ENCODE results near the gene CD59.

CD59 gene

GRCh38 chr11:33773404-33773986 lies 37.3 kb upstream of the CD59 start:
- H2AFZ ChIP-seq (ENCODE audit: low read depth, low read length), result peak overlapping the region; percentile 95
- H3K9ac ChIP-seq (ENCODE audit: low read depth, low read length), result peak overlapping the region; percentile 70
- H3K27ac ChIP-seq (ENCODE audit: low read length), result peak overlapping the region; percentile 72
- H3K4me1 ChIP-seq (ENCODE audit: insufficient read depth, low read length), result peaks cover 27% of the 10 kb centered on the region
- peaks cover 28% of the 10 kb centered on the region for H3K79me2 ChIP-seq (ENCODE audit: insufficient read depth, low read length)
- no peaks in the 10 kb centered on the region for H3K9me3 ChIP-seq (ENCODE audit: insufficient read depth, low read length, severe bottlenecking)
- H4K20me1 ChIP-seq (ENCODE audit: insufficient read depth, low read length), result peaks cover 19% of the 10 kb centered on the region; the same call in 1 of the 2 replicates
- peak overlapping the region; percentile 81 to 87 for H3K4me3 ChIP-seq (ENCODE audit: low read depth in 1 of 2, low read length in 2 of 2)
- TF ChIP-seq EZH2 (IDR thresholded peaks at IDR 0.05; ENCODE audit: borderline replicate concordance, low read depth, low read length, severe bottlenecking) (no peak), CTCF (IDR thresholded peaks at IDR 0.05; ENCODE audit: borderline replicate concordance, extremely low read depth, low read length, poor library complexity, severe bottlenecking) (no peak)
- DNase-seq, result peak; percentile 51
- H3K27me3 ChIP-seq (ENCODE audit: insufficient read depth, low read length, poor library complexity), result peaks cover 26% of the 10 kb centered on the region
- peak overlapping the region; percentile 88 for H3K4me2 ChIP-seq (ENCODE audit: insufficient read depth, low read length)
- peaks cover 13% of the 10 kb centered on the region; the same call in 1 of the 2 replicates for H3K36me3 ChIP-seq (ENCODE audit: insufficient read depth, low read length)
- peak; percentile 59 for ATAC-seq (ENCODE audit: insufficient read depth, low read depth)

GRCh38 chr11:33772870-33773269 lies 36.6 kb upstream of the CD59 start:
- DNase-seq (no peak), ATAC-seq (ENCODE audit: insufficient read depth, low read depth) (no peak)
- Histone ChIP-seq H3K4me1 (ENCODE audit: insufficient read depth, low read length) (peaks cover 27% of the 10 kb centered on the region), H3K36me3 (ENCODE audit: insufficient read depth, low read length) (peaks cover 19% of the 10 kb centered on the region; the same call in 1 of the 2 replicates), H3K27me3 (ENCODE audit: insufficient read depth, low read length, poor library complexity) (peaks cover 20% of the 10 kb centered on the region), H3K9ac (ENCODE audit: low read depth, low read length) (no peak overlapping the region), H3K27ac (ENCODE audit: low read length) (no peak overlapping the region), H4K20me1 (ENCODE audit: insufficient read depth, low read length) (peaks cover 19% of the 10 kb centered on the region; the same call in 1 of the 2 replicates), H2AFZ (ENCODE audit: low read depth, low read length) (no peak overlapping the region), H3K4me3 (ENCODE audit: low read depth in 1 of 2, low read length in 2 of 2) (peak overlapping the region in 1 of 2 experiments; percentile 81; a peak in 1 of 4 replicates), H3K79me2 (ENCODE audit: insufficient read depth, low read length) (peaks cover 28% of the 10 kb centered on the region), H3K9me3 (ENCODE audit: insufficient read depth, low read length, severe bottlenecking) (no peaks in the 10 kb centered on the region), H3K4me2 (ENCODE audit: insufficient read depth, low read length) (peak overlapping the region; percentile 88)
- no peak for TF ChIP-seq EZH2 (IDR thresholded peaks at IDR 0.05; ENCODE audit: borderline replicate concordance, low read depth, low read length, severe bottlenecking)
- TF ChIP-seq CTCF (IDR thresholded peaks at IDR 0.05; ENCODE audit: borderline replicate concordance, extremely low read depth, low read length, poor library complexity, severe bottlenecking), result no peak

GRCh38 chr11:33772300-33772699 lies 36.1 kb upstream of the CD59 start:
- no peaks in the 10 kb centered on the region for H3K9me3 ChIP-seq (ENCODE audit: insufficient read depth, low read length, severe bottlenecking)
- H3K4me3 ChIP-seq (ENCODE audit: low read depth in 1 of 2, low read length in 2 of 2), result no peak overlapping the region
- H3K27me3 ChIP-seq (ENCODE audit: insufficient read depth, low read length, poor library complexity), result peaks cover 17% of the 10 kb centered on the region
- peak overlapping the region; percentile 88; the same call in 1 of the 2 replicates for H3K4me2 ChIP-seq (ENCODE audit: insufficient read depth, low read length)
- TF ChIP-seq CTCF (IDR thresholded peaks at IDR 0.05; ENCODE audit: borderline replicate concordance, extremely low read depth, low read length, poor library complexity, severe bottlenecking) (no peak), EZH2 (IDR thresholded peaks at IDR 0.05; ENCODE audit: borderline replicate concordance, low read depth, low read length, severe bottlenecking) (no peak)
- no peak overlapping the region for H3K27ac ChIP-seq (ENCODE audit: low read length)
- ATAC-seq (ENCODE audit: insufficient read depth, low read depth) (no peak), DNase-seq (no peak)
- H3K9ac ChIP-seq (ENCODE audit: low read depth, low read length), result no peak overlapping the region
- H2AFZ ChIP-seq (ENCODE audit: low read depth, low read length), result no peak overlapping the region
- peaks cover 28% of the 10 kb centered on the region for H3K79me2 ChIP-seq (ENCODE audit: insufficient read depth, low read length)
- peaks cover 21% of the 10 kb centered on the region; the same call in 1 of the 2 replicates for H3K36me3 ChIP-seq (ENCODE audit: insufficient read depth, low read length)
- H4K20me1 ChIP-seq (ENCODE audit: insufficient read depth, low read length), result peaks cover 19% of the 10 kb centered on the region; the same call in 1 of the 2 replicates
- H3K4me1 ChIP-seq (ENCODE audit: insufficient read depth, low read length), result peaks cover 27% of the 10 kb centered on the region

Data from DND-41 (cell line).